H1 (cell line): Measurements from ENCODE around the gene IVL. TPM values are rescaled to one million over a fixed set of nuclear protein-coding genes. Genes with fewer than 3 reads are reported as not detected.

Source experiments
- CTCF ChIA-PET: fragments of 300-600 bp; sonication (Branson Sonifier 250); formaldehyde crosslinking; loops from one replicate; lab custom pipeline; 2021; ENCODE audit not compliant: partially characterized antibody; lab: Charles Lee
- POLR2A ChIA-PET: fragments of 300-600 bp; sonication (Branson Sonifier 250); formaldehyde crosslinking; loops from one replicate; lab custom pipeline; 2021; ENCODE audit warnings: inconsistent platforms; ENCODE audit not compliant: partially characterized antibody; lab: Charles Lee
- DNase-seq, 2 experiments: peaks; one replicate each; pipeline versions ENCODE4 v3.0.0 to v3.0.0-alpha.2; 2010 to 2022; ENCODE audit warnings: low spot score in 2 of 2, low read depth in 1 of 2, mixed read lengths in 1 of 2
- FAIRE-seq: peaks from 2 replicates; lab custom pipeline; 2011; peaks lifted over from hg19 to GRCh38; lab: Jason Lieb, UNC
- H2AFZ ChIP-seq: 2 replicates; pipeline ENCODE4 v1.8.1; 2012; ENCODE audit warnings: low read length, inconsistent platforms
- H2AK5ac ChIP-seq: 2 replicates; pipeline ENCODE4 v1.6.1; 2013; ENCODE audit warnings: low read depth, low read length
- H2BK120ac ChIP-seq: replicated peaks from 2 replicates; pipeline ENCODE3; 2013; ENCODE audit warnings: low read depth, low read length, inconsistent platforms
- H2BK12ac ChIP-seq: 2 replicates; pipeline ENCODE4 v1.6.1; 2013; ENCODE audit warnings: low read depth, low read length
- H2BK15ac ChIP-seq: 2 replicates; pipeline ENCODE4 v1.6.1; 2013; ENCODE audit warnings: low read length
- H2BK20ac ChIP-seq: 2 replicates; pipeline ENCODE4 v1.6.1; 2013; ENCODE audit warnings: low read length
- H2BK5ac ChIP-seq: 2 replicates; pipeline ENCODE4 v1.6.1; 2013; ENCODE audit warnings: low read depth, low read length
- H3K14ac ChIP-seq: 2 replicates; pipeline ENCODE4 v1.6.1; 2013; ENCODE audit warnings: inconsistent platforms; ENCODE audit not compliant: insufficient read length
- H3K18ac ChIP-seq: 2 replicates; pipeline ENCODE4 v1.6.1; 2013; ENCODE audit warnings: low read length; ENCODE audit errors: extremely low read depth
- H3K23ac ChIP-seq: 2 replicates; pipeline ENCODE4 v1.6.1; 2013; ENCODE audit warnings: inconsistent platforms; ENCODE audit not compliant: insufficient read length
- H3K23me2 ChIP-seq: 2 replicates; pipeline ENCODE4 v1.6.1; 2013; ENCODE audit warnings: low read depth, low read length
- H3K27ac ChIP-seq: 2 replicates; pipeline ENCODE4 v1.6.1; 2011; ENCODE audit warnings: low read depth, low read length, inconsistent platforms
- H3K27me3 ChIP-seq, 4 experiments: replicated peaks in 1 of 4; 1 replicate in 1 of 4; 2 replicates in 3 of 4; pipeline versions ENCODE4 v1.6.1 to v1.8.1; 2011 to 2013; ENCODE audit warnings: low read length in 3 of 4, mild to moderate bottlenecking in 3 of 4, inconsistent platforms in 2 of 4, mixed read lengths in 2 of 4, moderate library complexity in 1 of 4; ENCODE audit not compliant: control insufficient read depth in 3 of 4, insufficient read depth in 3 of 4; ENCODE audit errors: extremely low read depth in 1 of 4
- H3K36me3 ChIP-seq, 4 experiments: 2 replicates each; pipeline versions ENCODE4 v1.6.1 to v1.8.1; 2011 to 2013; ENCODE audit warnings: mild to moderate bottlenecking in 4 of 4, low read length in 3 of 4, moderate library complexity in 2 of 4, control low read depth in 1 of 4, inconsistent platforms in 1 of 4; ENCODE audit not compliant: insufficient read depth in 4 of 4, control insufficient read depth in 2 of 4
- H3K4ac ChIP-seq: replicated peaks from 2 replicates; pipeline ENCODE3; 2013; ENCODE audit warnings: low read length, low read depth, mixed read lengths, inconsistent platforms; ENCODE audit not compliant: insufficient read length
- H3K4me1 ChIP-seq, 4 experiments: replicated peaks in 1 of 4; 1 replicate in 1 of 4; 2 replicates in 3 of 4; pipeline versions ENCODE4 v1.6.1 to v1.8.1; 2011 to 2013; ENCODE audit warnings: low read length in 3 of 4, inconsistent platforms in 2 of 4, mixed read lengths in 1 of 4; ENCODE audit not compliant: insufficient read depth in 4 of 4, control insufficient read depth in 3 of 4
- H3K4me2 ChIP-seq, 2 experiments: 2 replicates each; pipeline versions ENCODE4 v1.6.1 to v1.8.1; 2011 to 2013; ENCODE audit warnings: low read depth in 2 of 2, low read length in 2 of 2, control low read depth in 1 of 2, inconsistent platforms in 1 of 2, mild to moderate bottlenecking in 1 of 2; ENCODE audit not compliant: insufficient read depth in 1 of 2
- H3K4me3 ChIP-seq, 4 experiments: fragments of 200-600, 300-600 bp in 1 of 4; sonication (generic), shearing (Covaris generic), sonication (Bioruptor Twin) in 1 of 4; 2 replicates each; pipeline versions ENCODE4 v1.5.1 to v1.8.1; 2011 to 2016; ENCODE audit warnings: low read length in 4 of 4, low read depth in 3 of 4, control low read depth in 2 of 4, inconsistent platforms in 2 of 4, mild to moderate bottlenecking in 2 of 4, mixed read lengths in 1 of 4, moderate library complexity in 1 of 4; ENCODE audit not compliant: insufficient read depth in 2 of 4; ENCODE audit errors: extremely low read depth in 1 of 4
- H3K56ac ChIP-seq: replicated peaks from 2 replicates; pipeline ENCODE3; 2013; ENCODE audit warnings: low read depth, mild to moderate bottlenecking, mixed read lengths, low read length, inconsistent platforms; ENCODE audit not compliant: insufficient read length
- H3K79me1 ChIP-seq: 2 replicates; pipeline ENCODE4 v1.6.1; 2013; ENCODE audit warnings: low read depth, low read length, control low read depth
- H3K79me2 ChIP-seq, 2 experiments: 2 replicates each; pipeline versions ENCODE4 v1.6.1 to v1.8.1; 2012 to 2013; ENCODE audit warnings: low read length in 2 of 2, mild to moderate bottlenecking in 2 of 2, inconsistent platforms in 1 of 2; ENCODE audit not compliant: insufficient read depth in 2 of 2, control insufficient read depth in 1 of 2
- H3K9ac ChIP-seq, 4 experiments: replicated peaks in 1 of 4; 1 replicate in 1 of 4; 2 replicates in 3 of 4; pipeline versions ENCODE4 v1.6.1 to v1.8.1; 2011 to 2013; ENCODE audit warnings: low read depth in 3 of 4, low read length in 3 of 4, control low read depth in 2 of 4, mild to moderate bottlenecking in 2 of 4, moderate library complexity in 2 of 4, inconsistent platforms in 1 of 4; ENCODE audit errors: extremely low read depth in 1 of 4
- H3K9me3 ChIP-seq, 2 experiments: 2 replicates each; pipeline versions ENCODE4 v1.6.1 to v1.8.1; 2012 to 2013; ENCODE audit warnings: mild to moderate bottlenecking in 2 of 2, moderate library complexity in 2 of 2, control low read depth in 1 of 2, inconsistent platforms in 1 of 2, low read depth in 1 of 2, low read length in 1 of 2, mixed read lengths in 1 of 2; ENCODE audit not compliant: insufficient read depth in 2 of 2
- H4K20me1 ChIP-seq, 2 experiments: replicated peaks in 1 of 2; 2 replicates each; pipeline versions ENCODE3 to v1.8.1; 2011 to 2013; ENCODE audit warnings: inconsistent platforms in 2 of 2, low read length in 2 of 2, mild to moderate bottlenecking in 1 of 2; ENCODE audit not compliant: insufficient read depth in 2 of 2, control insufficient read depth in 1 of 2
- H4K5ac ChIP-seq: 2 replicates; pipeline ENCODE4 v1.6.1; 2013; ENCODE audit warnings: low read length, low read depth, mixed read lengths, inconsistent platforms; ENCODE audit not compliant: insufficient read length
- H4K8ac ChIP-seq: 2 replicates; pipeline ENCODE4 v1.8.0; 2013; ENCODE audit warnings: mild to moderate bottlenecking, moderate library complexity, low read length, inconsistent platforms; ENCODE audit not compliant: insufficient read depth; ENCODE audit errors: extremely low read depth
- H4K91ac ChIP-seq: replicated peaks from 2 replicates; pipeline ENCODE3; 2013; ENCODE audit warnings: low read length, mixed read lengths, inconsistent platforms; ENCODE audit not compliant: insufficient read length
- ASH2L ChIP-seq: fragments of 200-600, 300-600 bp; sonication (generic); IDR thresholded peaks from one replicate; pipeline ENCODE4 v1.7.1; 2017; ENCODE audit warnings: low read length
- BRCA1 ChIP-seq: IDR thresholded peaks from 2 replicates; pipeline ENCODE4 v1.6.1; 2012; ENCODE audit warnings: low read depth, low read length, improper control_type of control experiment
- CBX5 ChIP-seq: fragments of 300-800, 300-1000 bp; sonication (generic); IDR thresholded peaks from 2 replicates; pipeline ENCODE4 v1.7.1; 2016; ENCODE audit warnings: antibody characterized with exemption, low read length, low read depth
- EGR1 ChIP-seq: IDR thresholded peaks from 2 replicates; pipeline ENCODE4 v1.6.1; 2011; ENCODE audit warnings: low read depth, low read length, borderline replicate concordance
- JUN ChIP-seq: IDR thresholded peaks from 2 replicates; pipeline ENCODE4 v1.6.1; 2011; ENCODE audit warnings: low read depth, mild to moderate bottlenecking, improper control_type of control experiment, low read length
- KDM4A ChIP-seq: IDR thresholded peaks from one replicate; pipeline ENCODE4 v1.7.1; 2012; ENCODE audit warnings: low read depth, mild to moderate bottlenecking, moderate library complexity, low read length, inconsistent platforms; ENCODE audit not compliant: severe bottlenecking
- NRF1 ChIP-seq: IDR thresholded peaks from 2 replicates; pipeline ENCODE4 v1.6.1; 2011; ENCODE audit warnings: mild to moderate bottlenecking, low read depth, low read length, improper control_type of control experiment
- PHF8 ChIP-seq: fragments of 200-600 bp; sonication (generic); conservative IDR thresholded peaks from 2 replicates; pipeline ENCODE4 v1.7.1; 2012; ENCODE audit warnings: low read depth, mild to moderate bottlenecking, inconsistent platforms, low read length, moderate library complexity
- POLR2A ChIP-seq, 2 experiments: IDR thresholded peaks; 1 replicate in 1 of 2; 2 replicates in 1 of 2; pipeline ENCODE4 v1.6.1; 2011; ENCODE audit warnings: low read depth in 2 of 2, low read length in 2 of 2, mild to moderate bottlenecking in 2 of 2; ENCODE audit errors: control extremely low read depth in 1 of 2
- POLR2AphosphoS5 ChIP-seq: IDR thresholded peaks from 2 replicates; pipeline ENCODE4 v1.6.1; 2011; ENCODE audit warnings: low read depth, low read length
- RXRA ChIP-seq: IDR thresholded peaks from 2 replicates; pipeline ENCODE4 v1.6.1; 2011; ENCODE audit warnings: low read depth, mild to moderate bottlenecking, low read length, moderate library complexity; ENCODE audit not compliant: insufficient read depth
- SAP30 ChIP-seq: fragments of 300-600 bp; sonication (generic); IDR thresholded peaks from 2 replicates; pipeline ENCODE4 v1.7.1; 2012; ENCODE audit warnings: low read length, moderate library complexity, mild to moderate bottlenecking, inconsistent platforms; ENCODE audit not compliant: insufficient read depth, insufficient replicate concordance
- SIX5 ChIP-seq: IDR thresholded peaks from 2 replicates; pipeline ENCODE4 v1.6.1; 2011; ENCODE audit warnings: mild to moderate bottlenecking, low read depth, low read length
- SP1 ChIP-seq: IDR thresholded peaks from 2 replicates; pipeline ENCODE4 v1.6.1; 2011; ENCODE audit warnings: low read depth, low read length
- TBP ChIP-seq: IDR thresholded peaks from 2 replicates; pipeline ENCODE4 v1.6.1; 2011; ENCODE audit warnings: low read depth, low read length, improper control_type of control experiment
- polyA plus RNA-seq, 7 experiments: library from polyadenylated mRNA; depleted of rRNA in 3 of 7; stranded (reverse) in 5 of 7; unstranded in 2 of 7; fragments of >200 nt in 5 of 7; fragments of 200-250 nt in 2 of 7; gene quantifications; 1 replicate in 5 of 7; 2 replicates in 1 of 7; 4 replicates in 1 of 7; pipeline versions ENCODE4 v1.2.1 to v1.2.3, GENCODE V29; 2011 to 2013; ENCODE audit warnings: missing spikeins in 2 of 7, mixed read lengths in 2 of 7
- total RNA-seq: library from RNA; stranded (reverse); fragmentation: NEBNext Ultra II Directional; extraction: Animal tissue kit (Norgen Biotek cat#: 25700); gene quantifications from 2 replicates; pipeline ENCODE4 v1.2.1, GENCODE V29; 2021

IVL gene
- total and polyA plus RNA-seq, 2 of the 8 experiments (the other 6 are each of a cell fraction or from before 2014, with no cell fraction given), result not detected

- Histone ChIP-seq H3K4me3 (no peak overlapping the region), H2BK12ac (no peak overlapping the region), H2BK120ac (no peak overlapping the region), H3K79me1 (no peaks in the 10 kb centered on the region), H3K23ac (no peak overlapping the region), H4K20me1 (no peaks in the 10 kb centered on the region), H3K9me3 (peaks cover 2 to 3% of the 10 kb centered on the region in 2 experiments; a peak in 1 of 4 replicates), H4K5ac (no peak overlapping the region), H2BK5ac (no peak overlapping the region; the same call in 1 of the 2 replicates), H3K27ac (no peak overlapping the region), H2AK5ac (no peak overlapping the region), H3K14ac (no peak overlapping the region), H3K36me3 (no peaks in the 10 kb centered on the region), H3K23me2 (no peaks in the 10 kb centered on the region), H2BK15ac (no peak overlapping the region), H4K91ac (no peak overlapping the region), H3K4ac (no peak overlapping the region), H3K56ac (no peak overlapping the region), H2AFZ (no peak overlapping the region), H4K8ac (no peak overlapping the region), H3K4me2 (no peak overlapping the region), H2BK20ac (no peak overlapping the region), H3K9ac (no peak overlapping the region), H3K4me1 (no peaks in the 10 kb centered on the region), H3K79me2 (no peaks in the 10 kb centered on the region), H3K18ac (no peak overlapping the region), H3K27me3 (no peaks in the 10 kb centered on the region)
- DNase-seq (no peak), FAIRE-seq (no peak)
- CTCF ChIA-PET, result interaction anchor here (0.7 to 2.7 kb wide), 3 partner anchors 10 to 313 kb away, joined by 3 to 16 read pairs (median 7); no protein-coding TSS in a partner anchor
- POLR2A ChIA-PET, result no interaction called here
- TF ChIP-seq POLR2A (IDR thresholded peaks at IDR 0.05; ENCODE audit: control extremely low read depth in 1 of 2, low read depth in 2 of 2, low read length in 2 of 2), result no peak
- TF ChIP-seq POLR2AphosphoS5, result no peak
- no peak for TF ChIP-seq EGR1
- no peak for TF ChIP-seq SP1
- no peak for TF ChIP-seq SIX5
- no peak for TF ChIP-seq JUN
- no peak for TF ChIP-seq PHF8
- no peak for TF ChIP-seq KDM4A
- TF ChIP-seq RXRA, result no peak
- no peak for TF ChIP-seq CBX5
- no peak for TF ChIP-seq TBP
- TF ChIP-seq ASH2L, result no peak
- no peak for TF ChIP-seq BRCA1
- no peak for TF ChIP-seq NRF1
- TF ChIP-seq SAP30, result no peak
Measured at GRCh38 chr1:152879559-152880198, 28.7 kb upstream of the IVL start.
